SH-SY5Y (cell line): ENCODE measurements around the gene CD22.

ENCODE experiments used
- GATA2 ChIP-seq: IDR thresholded peaks from 2 replicates; pipeline ENCODE4 v1.6.1; 2011; ENCODE audit warnings: mild to moderate bottlenecking, low read depth, low read length
- GATA3 ChIP-seq: IDR thresholded peaks from 2 replicates; pipeline ENCODE4 v1.6.1; 2011; ENCODE audit warnings: low read depth, mild to moderate bottlenecking, low read length, moderate library complexity

CD22 gene

GRCh38 chr19:35304036-35304435 is 25.0 kb upstream of the CD22 start:
- no peak for TF ChIP-seq GATA3
- no peak for TF ChIP-seq GATA2

- no peak for TF ChIP-seq GATA3
These were observed 23.8 kb upstream of the CD22 start for GRCh38 chr19:35305181-35305580.

- no peak for TF ChIP-seq GATA2
- TF ChIP-seq GATA3 = no peak
These were observed 22.3 kb upstream of the CD22 start for GRCh38 chr19:35306473-35307246.

DNA sequence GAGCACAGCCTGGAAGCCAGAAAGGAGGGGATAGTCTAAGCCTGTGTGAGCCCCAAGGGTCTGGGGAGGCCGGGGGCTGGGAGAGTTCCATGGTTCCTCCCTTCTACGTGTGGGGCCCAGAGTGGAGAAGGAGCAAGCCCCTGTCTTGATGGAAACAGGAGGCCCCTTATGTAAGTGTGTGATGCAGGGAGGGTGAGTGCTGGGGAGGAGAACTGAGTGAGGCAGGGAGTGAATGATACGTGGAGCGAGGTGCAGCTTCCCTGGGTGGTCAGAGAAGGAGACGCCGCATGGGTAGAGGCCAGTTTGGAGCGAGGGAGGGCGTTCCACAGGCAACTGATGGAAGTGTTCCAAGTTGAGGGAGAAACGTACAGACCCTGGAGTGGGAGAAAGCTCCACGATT is 21.1 kb upstream of the CD22 start:
- no peak for TF ChIP-seq GATA3
- no peak for TF ChIP-seq GATA2

- TF ChIP-seq GATA2 (no peak), GATA3 (no peak)
These were observed 20.1 kb upstream of the CD22 start for GRCh38 chr19:35308910-35309309.

GRCh38 chr19:35309481-35310279 is 19.3 kb upstream of the CD22 start:
- no peak for TF ChIP-seq GATA3

- TF ChIP-seq GATA2 (no peak), GATA3 (no peak)
These were observed 18.7 kb upstream of the CD22 start for GRCh38 chr19:35310331-35310730.

- TF ChIP-seq GATA3 (no peak), GATA2 (no peak)
These were observed 18.0 kb upstream of the CD22 start for GRCh38 chr19:35310811-35311465.

DNA sequence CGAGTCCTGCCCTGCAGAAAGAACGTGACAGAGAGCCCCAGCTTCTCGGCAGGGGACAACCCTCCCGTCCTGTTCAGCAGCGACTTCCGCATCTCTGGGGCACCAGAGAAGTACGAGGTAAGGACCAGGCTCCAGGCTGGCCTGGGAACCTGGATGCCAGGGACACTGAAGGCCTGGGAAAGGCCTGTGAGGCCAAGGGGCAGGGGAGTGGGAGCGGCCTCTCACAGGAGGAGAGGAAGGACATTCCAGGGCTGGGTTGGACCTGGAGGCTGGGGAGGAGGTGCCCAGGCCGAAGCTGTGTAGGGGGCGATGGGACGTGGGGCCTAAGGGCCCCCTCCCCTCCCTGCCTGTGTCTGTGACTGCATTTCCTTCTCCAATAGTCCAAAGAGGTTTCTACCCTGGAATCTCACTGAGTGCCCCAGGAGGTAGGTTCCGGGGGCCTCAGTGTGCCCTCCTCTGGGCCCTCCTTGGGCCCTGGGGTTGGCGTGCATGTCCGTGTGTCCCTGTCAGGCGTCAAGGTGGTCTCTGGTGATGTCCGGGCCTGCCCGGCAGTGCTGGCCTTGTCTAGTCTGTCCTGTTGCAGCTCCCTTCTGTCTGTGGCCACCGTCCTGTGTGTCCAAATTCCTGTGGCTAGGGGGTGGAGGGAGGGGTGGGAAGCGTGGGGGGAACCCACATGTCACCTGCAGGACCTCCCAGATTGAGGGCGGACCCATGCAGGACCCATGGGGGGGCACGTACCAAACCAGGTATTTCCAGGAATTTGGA is 16.9 kb upstream of the CD22 start:
- TF ChIP-seq GATA2 = no peak
- TF ChIP-seq GATA3 = no peak

- TF ChIP-seq GATA2 = no peak
- no peak for TF ChIP-seq GATA3
These were observed 15.4 kb upstream of the CD22 start for GRCh38 chr19:35313587-35313986.

GRCh38 chr19:35314031-35314430 is 15.0 kb upstream of the CD22 start:
- TF ChIP-seq GATA2 (no peak), GATA3 (no peak)

- TF ChIP-seq GATA2 (no peak), GATA3 (no peak)
These were observed 14.0 kb upstream of the CD22 start for GRCh38 chr19:35314858-35315470.

DNA sequence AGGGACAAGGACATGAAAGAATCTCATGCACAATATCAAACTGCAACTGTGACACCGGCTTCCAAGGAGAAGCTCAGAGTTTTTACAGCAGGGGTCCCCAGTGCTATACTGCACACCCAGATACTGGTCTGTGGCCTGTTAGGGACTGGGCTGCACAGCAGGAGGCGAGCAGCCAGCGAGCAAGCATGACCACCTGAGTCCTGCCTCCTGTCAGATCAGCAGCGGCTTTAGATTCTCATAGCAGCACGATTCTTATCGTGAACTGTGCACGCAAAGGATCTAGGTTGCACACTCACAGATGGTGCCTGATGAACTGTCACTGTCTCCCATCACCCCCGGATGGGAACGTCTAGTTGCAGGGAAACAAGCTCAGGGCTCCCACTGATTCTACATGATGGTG is 13.1 kb upstream of the CD22 start:
- no peak for TF ChIP-seq GATA2
- TF ChIP-seq GATA3 = no peak

DNA sequence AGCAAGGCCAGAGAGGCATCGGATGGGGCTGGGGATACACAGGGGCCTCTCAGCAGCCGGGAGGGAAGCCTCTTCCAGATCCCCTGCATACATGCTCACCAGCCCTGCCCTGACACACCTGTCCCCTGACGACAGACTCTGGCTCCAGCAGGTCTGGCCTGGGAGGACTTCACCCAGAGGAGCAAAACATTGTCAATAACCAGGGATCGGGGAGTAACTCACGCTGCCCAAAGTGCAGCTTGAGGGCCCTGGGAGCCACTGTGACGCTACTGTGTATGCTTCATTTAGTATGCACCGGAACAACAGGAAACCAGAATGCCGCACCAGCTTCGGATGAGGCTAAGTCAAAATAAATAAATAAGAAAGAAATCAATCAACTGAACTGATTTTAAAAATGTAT is 12.4 kb upstream of the CD22 start:
- TF ChIP-seq GATA2 (no peak), GATA3 (no peak)
